Adipocyte (in vitro differentiated cells): ENCODE measurements around the gene MAPK10.
"Not testable (repeated sequence)": the region's sequence is repeated elsewhere in the genome, so short reads cannot be mapped to it uniquely, and the experiment has no call there.

Experiments
- DNase-seq: peaks from one replicate; pipeline ENCODE4 v3.0.0-alpha.2; 2015; ENCODE audit warnings: low read depth
- H3K27me3 ChIP-seq: replicated peaks from 2 replicates; pipeline ENCODE4 v1.7.0; 2013; ENCODE audit warnings: mild to moderate bottlenecking, low read length, moderate library complexity; ENCODE audit not compliant: control insufficient read depth, insufficient read depth
- H3K36me3 ChIP-seq: 2 replicates; pipeline ENCODE4 v1.7.0; 2013; ENCODE audit warnings: low read length, mild to moderate bottlenecking, moderate library complexity; ENCODE audit not compliant: control insufficient read depth, insufficient read depth, severe bottlenecking
- H3K4me1 ChIP-seq: 2 replicates; pipeline ENCODE4 v1.7.0; 2013; ENCODE audit warnings: mild to moderate bottlenecking, low read length, moderate library complexity; ENCODE audit not compliant: control insufficient read depth, insufficient read depth
- H3K4me3 ChIP-seq: 2 replicates; pipeline ENCODE4 v1.7.0; 2013; ENCODE audit warnings: mild to moderate bottlenecking, low read length, moderate library complexity
- H3K9ac ChIP-seq: 2 replicates; pipeline ENCODE4 v1.7.0; 2013; ENCODE audit warnings: mild to moderate bottlenecking, low read length, moderate library complexity
- H3K9me3 ChIP-seq: 2 replicates; pipeline ENCODE4 v1.7.0; 2013; ENCODE audit warnings: mild to moderate bottlenecking, low read length, moderate library complexity; ENCODE audit not compliant: control insufficient read depth

Gene MAPK10

GRCh38 chr4:86034616-86035015, 325.2 kb downstream of the MAPK10 start:
- H3K9me3 ChIP-seq: no peaks in the 10 kb centered on the region
- no peaks in the 10 kb centered on the region for H3K27me3 ChIP-seq
- no peak overlapping the region for H3K9ac ChIP-seq

GRCh38 chr4:86033171-86033570, 326.7 kb downstream of the MAPK10 start:
- H3K27me3 ChIP-seq: no peaks in the 10 kb centered on the region
- H3K9ac ChIP-seq: peak overlapping the region; percentile 80
- H3K4me1 ChIP-seq: peaks cover 31% of the 10 kb centered on the region
- H3K36me3 ChIP-seq: no peaks in the 10 kb centered on the region
- no peaks in the 10 kb centered on the region for H3K9me3 ChIP-seq
- peak overlapping the region; percentile 64 for H3K4me3 ChIP-seq
- peak; percentile 92 for DNase-seq

More at GRCh38 chr4:86034616-86035015, 325.2 kb downstream of the MAPK10 start:
- no peak overlapping the region for H3K4me3 ChIP-seq
- DNase-seq: no peak
- no peaks in the 10 kb centered on the region for H3K36me3 ChIP-seq
- H3K4me1 ChIP-seq: peaks cover 31% of the 10 kb centered on the region

GRCh38 chr4:86032476-86033022, 327.3 kb downstream of the MAPK10 start:
- H3K36me3 ChIP-seq: no peaks in the 10 kb centered on the region

GRCh38 chr4:86031927-86032326, 327.9 kb downstream of the MAPK10 start:
- H3K36me3 ChIP-seq: no peaks in the 10 kb centered on the region
- DNase-seq: peak; percentile 52
- H3K4me1 ChIP-seq: peaks cover 31% of the 10 kb centered on the region
- H3K9me3 ChIP-seq: no peaks in the 10 kb centered on the region
- H3K27me3 ChIP-seq: no peaks in the 10 kb centered on the region
- peak overlapping the region; percentile 76 for H3K9ac ChIP-seq
- H3K4me3 ChIP-seq: peak overlapping the region; percentile 45

More at GRCh38 chr4:86032476-86033022, 327.3 kb downstream of the MAPK10 start:
- peak; percentile 95 for DNase-seq
- Histone ChIP-seq H3K4me3 (peak overlapping the region; percentile 64), H3K27me3 (no peaks in the 10 kb centered on the region), H3K9me3 (no peaks in the 10 kb centered on the region), H3K4me1 (peaks cover 31% of the 10 kb centered on the region), H3K9ac (peak overlapping the region; percentile 80)

GRCh38 chr4:86026720-86027119, 333.1 kb downstream of the MAPK10 start:
- Histone ChIP-seq H3K36me3 (no peaks in the 10 kb centered on the region), H3K9me3 (no peaks in the 10 kb centered on the region)

GRCh38 chr4:86021671-86022070, 338.2 kb downstream of the MAPK10 start:
- DNase-seq, H3K27me3 ChIP-seq, H3K36me3 ChIP-seq, H3K9ac ChIP-seq, H3K9me3 ChIP-seq, H3K4me3 ChIP-seq, H3K4me1 ChIP-seq: not testable (repeated sequence)

More at GRCh38 chr4:86026720-86027119, 333.1 kb downstream of the MAPK10 start:
- Histone ChIP-seq H3K27me3 (no peaks in the 10 kb centered on the region), H3K4me1 (peaks cover 3% of the 10 kb centered on the region), H3K9ac (no peak overlapping the region), H3K4me3 (no peak overlapping the region)
- no peak for DNase-seq

GRCh38 chr4:86019906-86020305, 339.9 kb downstream of the MAPK10 start:
- no peak overlapping the region for H3K4me3 ChIP-seq
- no peak overlapping the region for H3K9ac ChIP-seq
- peaks cover 14% of the 10 kb centered on the region for H3K4me1 ChIP-seq
- no peaks in the 10 kb centered on the region for H3K27me3 ChIP-seq
- H3K36me3 ChIP-seq: no peaks in the 10 kb centered on the region
- H3K9me3 ChIP-seq: no peaks in the 10 kb centered on the region
- no peak for DNase-seq

GRCh38 chr4:86019362-86019761, 340.5 kb downstream of the MAPK10 start:
- no peak for DNase-seq
- Histone ChIP-seq H3K27me3 (no peaks in the 10 kb centered on the region), H3K4me3 (no peak overlapping the region), H3K9ac (no peak overlapping the region), H3K4me1 (peaks cover 19% of the 10 kb centered on the region), H3K9me3 (no peaks in the 10 kb centered on the region), H3K36me3 (no peaks in the 10 kb centered on the region)

- no peaks in the 10 kb centered on the region for H3K27me3 ChIP-seq
- no peaks in the 10 kb centered on the region for H3K36me3 ChIP-seq
- no peak overlapping the region for H3K4me3 ChIP-seq
- H3K9ac ChIP-seq: no peak overlapping the region
- peaks cover 47% of the 10 kb centered on the region for H3K4me1 ChIP-seq
- H3K9me3 ChIP-seq: no peaks in the 10 kb centered on the region
- DNase-seq: peak; percentile 9
Observed at GRCh38 chr4:86015412-86016350, 344.2 kb downstream of the MAPK10 start.

- DNase-seq: no peak
- Histone ChIP-seq H3K4me1 (peaks cover 51% of the 10 kb centered on the region), H3K36me3 (no peaks in the 10 kb centered on the region), H3K27me3 (no peaks in the 10 kb centered on the region), H3K9ac (no peak overlapping the region), H3K9me3 (no peaks in the 10 kb centered on the region), H3K4me3 (peak overlapping the region; percentile 10)
Observed at GRCh38 chr4:86014599-86014998, 345.3 kb downstream of the MAPK10 start.

GRCh38 chr4:86013621-86014020, 346.2 kb downstream of the MAPK10 start:
- peak; percentile 43 for DNase-seq

More at GRCh38 chr4:86013621-86014020, 346.2 kb downstream of the MAPK10 start:
- no peaks in the 10 kb centered on the region for H3K9me3 ChIP-seq
- H3K36me3 ChIP-seq: no peaks in the 10 kb centered on the region
- H3K9ac ChIP-seq: peak overlapping the region; percentile 45
- peaks cover 51% of the 10 kb centered on the region for H3K4me1 ChIP-seq
- H3K4me3 ChIP-seq: peak overlapping the region; percentile 10
- no peaks in the 10 kb centered on the region for H3K27me3 ChIP-seq
